Measurements from ENCODE around the gene GAS6.

The GAS6 gene

GRCh38 chr13:113850722-113851479 lies 13.0 kb downstream of the GAS6 start:
- DNase-seq = no peak

- no peak for DNase-seq
Measured at GRCh38 chr13:113849981-113850721, 13.7 kb downstream of the GAS6 start.

GRCh38 chr13:113849546-113849945 lies 14.3 kb downstream of the GAS6 start:
- DNase-seq = no peak

- DNase-seq = peak; percentile 3
Measured at GRCh38 chr13:113848431-113849260, 15.2 kb downstream of the GAS6 start.

- DNase-seq = no peak
Measured at GRCh38 chr13:113848020-113848419, 15.9 kb downstream of the GAS6 start.

- peak; percentile 3 for DNase-seq
Measured at GRCh38 chr13:113846636-113847318, 17.1 kb downstream of the GAS6 start.

- peak; percentile 1 for DNase-seq
Measured at GRCh38 chr13:113845723-113846635, 17.9 kb downstream of the GAS6 start.

GRCh38 chr13:113845055-113845454 lies 18.8 kb downstream of the GAS6 start:
- no peak for DNase-seq

GRCh38 chr13:113843864-113844556 lies 19.9 kb downstream of the GAS6 start:
- no peak for DNase-seq

- no peak for DNase-seq
Measured at GRCh38 chr13:113843063-113843654, 20.7 kb downstream of the GAS6 start.

- DNase-seq = no peak
Measured at GRCh38 chr13:113842336-113843062, 21.4 kb downstream of the GAS6 start.

- no peak for DNase-seq
Measured at GRCh38 chr13:113841353-113841650, 22.6 kb downstream of the GAS6 start.

GRCh38 chr13:113840541-113841352 lies 23.1 kb downstream of the GAS6 start:
- DNase-seq = peak; percentile 20

GRCh38 chr13:113839536-113840204 lies 24.2 kb downstream of the GAS6 start:
- peak; percentile 1 for DNase-seq

- DNase-seq = peak; percentile 4
Measured at GRCh38 chr13:113838711-113839201, 25.1 kb downstream of the GAS6 start.

GRCh38 chr13:113837560-113838355 lies 26.1 kb downstream of the GAS6 start:
- DNase-seq = peak; percentile 27

- DNase-seq = peak; percentile 43
Measured at GRCh38 chr13:113836768-113837559, 26.9 kb downstream of the GAS6 start.

Data from RPMI8226 (cell line).